Astrocyte (in vitro differentiated cells and primary cell): ENCODE results near the gene ZDHHC22. TPM values are rescaled to one million over a fixed set of nuclear protein-coding genes. Genes with fewer than 3 reads are reported as not detected.

Experiments used
- DNase-seq: peaks from one replicate; pipeline ENCODE4 v3.0.0-alpha.2; 2010; ENCODE audit warnings: low read depth
- FAIRE-seq: peaks from 2 replicates; lab custom pipeline; 2011; peaks lifted over from hg19 to GRCh38; lab: Jason Lieb, UNC
- H2AFZ ChIP-seq: 2 replicates; pipeline ENCODE4 v1.6.0; 2012; ENCODE audit warnings: low read depth, low read length, inconsistent platforms
- H3K27ac ChIP-seq: 2 replicates; pipeline ENCODE4 v1.5.1; 2011; ENCODE audit warnings: low read depth, low read length, inconsistent platforms
- H3K27me3 ChIP-seq: 2 replicates; pipeline ENCODE4 v1.6.0; 2011; ENCODE audit warnings: low read length, inconsistent platforms; ENCODE audit not compliant: insufficient read depth
- H3K36me3 ChIP-seq: 2 replicates; pipeline ENCODE4 v1.5.1; 2011; ENCODE audit warnings: low read length, inconsistent platforms; ENCODE audit not compliant: insufficient read depth
- H3K4me1 ChIP-seq: 2 replicates; pipeline ENCODE4 v1.5.1; 2011; ENCODE audit warnings: low read length, inconsistent platforms; ENCODE audit not compliant: insufficient read depth
- H3K4me2 ChIP-seq: 2 replicates; pipeline ENCODE4 v1.6.0; 2012; ENCODE audit warnings: low read length, inconsistent platforms
- H3K4me3 ChIP-seq: 2 replicates; pipeline ENCODE4 v1.5.1; 2011; ENCODE audit warnings: low read depth, mild to moderate bottlenecking, low read length, inconsistent platforms; ENCODE audit not compliant: insufficient read depth
- H3K79me2 ChIP-seq: 2 replicates; pipeline ENCODE4 v1.6.0; 2012; ENCODE audit warnings: mild to moderate bottlenecking, low read length, inconsistent platforms; ENCODE audit not compliant: insufficient read depth
- H3K9ac ChIP-seq: 2 replicates; pipeline ENCODE4 v1.6.0; 2012; ENCODE audit warnings: mild to moderate bottlenecking, low read length, inconsistent platforms
- H3K9me3 ChIP-seq: 2 replicates; pipeline ENCODE4 v1.5.1; 2012; ENCODE audit warnings: low read depth, mild to moderate bottlenecking, low read length, inconsistent platforms; ENCODE audit not compliant: insufficient read depth
- H4K20me1 ChIP-seq: 2 replicates; pipeline ENCODE4 v1.6.0; 2012; ENCODE audit warnings: low read length, inconsistent platforms; ENCODE audit not compliant: insufficient read depth
- H3K27ac Mint-ChIP-seq: one replicate; pipeline ENCODE4 v1.8.0; 2021; ENCODE audit warnings: mild to moderate bottlenecking, mixed read lengths; ENCODE audit not compliant: unreplicated experiment
- H3K27me3 Mint-ChIP-seq: one replicate; pipeline ENCODE4 v1.8.0; 2021; ENCODE audit warnings: low read depth, mixed read lengths; ENCODE audit not compliant: unreplicated experiment
- H3K36me3 Mint-ChIP-seq: one replicate; pipeline ENCODE4 v1.8.0; 2021; ENCODE audit warnings: low read depth, mixed read lengths; ENCODE audit not compliant: unreplicated experiment
- H3K4me1 Mint-ChIP-seq: one replicate; pipeline ENCODE4 v1.8.0; 2021; ENCODE audit warnings: low read depth, mixed read lengths; ENCODE audit not compliant: unreplicated experiment
- H3K4me3 Mint-ChIP-seq: one replicate; pipeline ENCODE4 v1.8.0; 2021; ENCODE audit warnings: mild to moderate bottlenecking, moderate library complexity, mixed read lengths; ENCODE audit not compliant: unreplicated experiment
- H3K9me3 Mint-ChIP-seq: one replicate; pipeline ENCODE4 v1.8.0; 2021; ENCODE audit warnings: mild to moderate bottlenecking, mixed read lengths; ENCODE audit not compliant: unreplicated experiment
- EZH2 ChIP-seq: IDR thresholded peaks from 2 replicates; pipeline ENCODE4 v1.6.1; 2012; ENCODE audit warnings: mild to moderate bottlenecking, low read length, inconsistent platforms; ENCODE audit not compliant: insufficient read depth
- total RNA-seq: library from RNA; stranded (reverse); gene quantifications from 2 replicates; pipeline ENCODE4 v1.2.1, GENCODE V29; 2021
- TF ChIP-seq, protein P1 (sequence below): IDR thresholded peaks from 2 replicates; pipeline ENCODE4 v1.5.1; 2011; ENCODE audit warnings: low read depth, mild to moderate bottlenecking, inconsistent platforms, low read length, moderate library complexity; ENCODE audit not compliant: insufficient read depth

The ZDHHC22 gene
- total RNA-seq, 1 donor from 2014 or later: 0.52 TPM

DNA sequence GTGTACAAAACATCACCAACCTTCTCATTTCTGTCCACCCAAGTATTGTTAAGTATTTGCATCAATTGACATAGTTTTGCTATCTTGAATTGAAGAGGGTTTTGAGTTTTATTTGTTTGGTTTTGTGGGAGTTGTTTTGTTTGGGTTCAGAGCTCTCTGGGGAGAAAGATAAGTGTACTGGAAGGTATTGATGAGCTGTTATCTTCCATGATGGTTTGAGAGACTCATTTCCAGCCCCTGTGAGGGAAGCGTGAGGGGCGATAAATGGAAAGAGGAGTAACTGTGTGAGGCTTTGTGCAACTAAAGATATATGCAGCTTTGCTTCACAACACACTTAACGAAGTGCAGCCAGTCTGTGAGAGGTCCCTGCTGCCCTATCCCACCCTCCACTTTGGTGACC lies 59.2 kb downstream of the ZDHHC22 start:
- DNase-seq: no peak
- Histone ChIP-seq H3K27me3 (peaks cover 4% of the 10 kb centered on the region), H3K9ac (no peak overlapping the region), H3K79me2 (no peaks in the 10 kb centered on the region), H3K9me3 (no peaks in the 10 kb centered on the region), H4K20me1 (no peaks in the 10 kb centered on the region), H2AFZ (no peak overlapping the region), H3K36me3 (no peaks in the 10 kb centered on the region), H3K4me2 (no peak overlapping the region), H3K4me1 (no peaks in the 10 kb centered on the region), H3K4me3 (no peak overlapping the region), H3K27ac (no peak overlapping the region)
- no peak for FAIRE-seq
- Mint-ChIP-seq H3K9me3 (peaks cover 6% of the 10 kb centered on the region), H3K4me1 (peaks cover 15% of the 10 kb centered on the region), H3K4me3 (no peak overlapping the region), H3K27me3 (no peaks in the 10 kb centered on the region), H3K36me3 (no peaks in the 10 kb centered on the region), H3K27ac (no peak overlapping the region)
- TF ChIP-seq EZH2: no peak
- TF ChIP-seq, protein P1, sequence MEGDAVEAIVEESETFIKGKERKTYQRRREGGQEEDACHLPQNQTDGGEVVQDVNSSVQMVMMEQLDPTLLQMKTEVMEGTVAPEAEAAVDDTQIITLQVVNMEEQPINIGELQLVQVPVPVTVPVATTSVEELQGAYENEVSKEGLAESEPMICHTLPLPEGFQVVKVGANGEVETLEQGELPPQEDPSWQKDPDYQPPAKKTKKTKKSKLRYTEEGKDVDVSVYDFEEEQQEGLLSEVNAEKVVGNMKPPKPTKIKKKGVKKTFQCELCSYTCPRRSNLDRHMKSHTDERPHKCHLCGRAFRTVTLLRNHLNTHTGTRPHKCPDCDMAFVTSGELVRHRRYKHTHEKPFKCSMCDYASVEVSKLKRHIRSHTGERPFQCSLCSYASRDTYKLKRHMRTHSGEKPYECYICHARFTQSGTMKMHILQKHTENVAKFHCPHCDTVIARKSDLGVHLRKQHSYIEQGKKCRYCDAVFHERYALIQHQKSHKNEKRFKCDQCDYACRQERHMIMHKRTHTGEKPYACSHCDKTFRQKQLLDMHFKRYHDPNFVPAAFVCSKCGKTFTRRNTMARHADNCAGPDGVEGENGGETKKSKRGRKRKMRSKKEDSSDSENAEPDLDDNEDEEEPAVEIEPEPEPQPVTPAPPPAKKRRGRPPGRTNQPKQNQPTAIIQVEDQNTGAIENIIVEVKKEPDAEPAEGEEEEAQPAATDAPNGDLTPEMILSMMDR: no peak

Other genes starting within 250 kb of the ZDHHC22 start
- gene IRF2BPL, start 113.1 kb downstream of the ZDHHC22 start, total RNA-seq: 42.7 and 55.3 TPM in 2 replicates
- 16.7 and 20.2 TPM in 2 replicates for gene CIPC, start 43.5 kb downstream of the ZDHHC22 start, total RNA-seq
- gene TMEM63C, start 40.0 kb upstream of the ZDHHC22 start, total RNA-seq: 11.3 and 22.8 TPM in 2 replicates
- gene NGB, start 129.4 kb upstream of the ZDHHC22 start, total RNA-seq: not detected in 2 replicates
- gene POMT2, start 179.1 kb upstream of the ZDHHC22 start, total RNA-seq: 50.2 and 53.4 TPM in 2 replicates
- 17.6 and 18.0 TPM in 2 replicates for gene GSTZ1, start 179.2 kb upstream of the ZDHHC22 start, total RNA-seq
- 10.0 and 10.2 TPM in 2 replicates for gene TMED8, start 235.3 kb upstream of the ZDHHC22 start, total RNA-seq
- gene SAMD15, start 235.6 kb upstream of the ZDHHC22 start, total RNA-seq: 2.1 and 2.9 TPM in 2 replicates